Measurements from ENCODE around the gene SND1.

Gene SND1

GRCh38 chr7:128084896-128085608 is 433.1 kb downstream of the SND1 start:
- TF ChIP-seq EZH2phosphoT487 (IDR thresholded peaks at IDR 0.05; ENCODE audit: borderline replicate concordance, low read length), result no peak
- no peak for TF ChIP-seq CTCF (IDR thresholded peaks at IDR 0.05; ENCODE audit: low read depth, low read length, poor library complexity, severe bottlenecking)
- Histone ChIP-seq H3F3A (ENCODE audit: control insufficient read depth, insufficient read depth) (no peaks in the 10 kb centered on the region; the same call in 1 of the 2 replicates), H4K20me1 (ENCODE audit: control insufficient read depth, insufficient read depth, low read depth, low read length) (no peaks in the 10 kb centered on the region), H3K27ac (ENCODE audit: low read depth, low read length) (no peak overlapping the region), H3K9me3 (ENCODE audit: control insufficient read depth, insufficient read depth, low read length) (no peaks in the 10 kb centered on the region), H3K36me3 (ENCODE audit: control insufficient read depth, low read length) (peaks cover 66% of the 10 kb centered on the region), H3K4me1 (ENCODE audit: control insufficient read depth, low read length) (0 out of 2 replicates have a peak, but pooled peaks cover 3% of the 10 kb centered on the region), H3K27me3 (ENCODE audit: control insufficient read depth, low read length) (no peaks in the 10 kb centered on the region), H3K4me3 (ENCODE audit: low read length) (no peak overlapping the region), H3K79me2 (ENCODE audit: control insufficient read depth, low read length) (no peaks in the 10 kb centered on the region), H3K9me2 (replicated peaks; ENCODE audit: control insufficient read depth, low read length) (no peaks in the 10 kb centered on the region), H3K4me2 (ENCODE audit: low read length) (no peak overlapping the region)

- H3K27ac ChIP-seq (ENCODE audit: low read depth, low read length), result no peak overlapping the region
- peaks cover 62% of the 10 kb centered on the region for H3K36me3 ChIP-seq (ENCODE audit: control insufficient read depth, low read length)
- H3K9me2 ChIP-seq (replicated peaks; ENCODE audit: control insufficient read depth, low read length), result no peaks in the 10 kb centered on the region
- H4K20me1 ChIP-seq (ENCODE audit: control insufficient read depth, insufficient read depth, low read depth, low read length), result no peaks in the 10 kb centered on the region
- H3K4me1 ChIP-seq (ENCODE audit: control insufficient read depth, low read length), result peaks cover 9% of the 10 kb centered on the region
- H3F3A ChIP-seq (ENCODE audit: control insufficient read depth, insufficient read depth), result no peaks in the 10 kb centered on the region; the same call in 1 of the 2 replicates
- no peaks in the 10 kb centered on the region for H3K27me3 ChIP-seq (ENCODE audit: control insufficient read depth, low read length)
- no peak overlapping the region for H3K4me2 ChIP-seq (ENCODE audit: low read length)
- no peak overlapping the region for H3K4me3 ChIP-seq (ENCODE audit: low read length)
- TF ChIP-seq CTCF (IDR thresholded peaks at IDR 0.05; ENCODE audit: low read depth, low read length, poor library complexity, severe bottlenecking) (no peak), EZH2phosphoT487 (IDR thresholded peaks at IDR 0.05; ENCODE audit: borderline replicate concordance, low read length) (no peak)
- H3K9me3 ChIP-seq (ENCODE audit: control insufficient read depth, insufficient read depth, low read length), result no peaks in the 10 kb centered on the region
- no peaks in the 10 kb centered on the region for H3K79me2 ChIP-seq (ENCODE audit: control insufficient read depth, low read length)
Measured at GRCh38 chr7:128090492-128090891, 438.5 kb downstream of the SND1 start.

- Histone ChIP-seq H3F3A (ENCODE audit: control insufficient read depth, insufficient read depth) (no peaks in the 10 kb centered on the region; the same call in 1 of the 2 replicates), H3K9me3 (ENCODE audit: control insufficient read depth, insufficient read depth, low read length) (no peaks in the 10 kb centered on the region), H3K4me1 (ENCODE audit: control insufficient read depth, low read length) (peaks cover 16% of the 10 kb centered on the region), H3K79me2 (ENCODE audit: control insufficient read depth, low read length) (no peaks in the 10 kb centered on the region), H3K27me3 (ENCODE audit: control insufficient read depth, low read length) (no peaks in the 10 kb centered on the region), H3K4me3 (ENCODE audit: low read length) (no peak overlapping the region), H3K27ac (ENCODE audit: low read depth, low read length) (no peak overlapping the region), H3K4me2 (ENCODE audit: low read length) (no peak overlapping the region), H3K9me2 (replicated peaks; ENCODE audit: control insufficient read depth, low read length) (no peaks in the 10 kb centered on the region), H3K36me3 (ENCODE audit: control insufficient read depth, low read length) (peaks cover 62% of the 10 kb centered on the region), H4K20me1 (ENCODE audit: control insufficient read depth, insufficient read depth, low read depth, low read length) (no peaks in the 10 kb centered on the region)
- TF ChIP-seq EZH2phosphoT487 (IDR thresholded peaks at IDR 0.05; ENCODE audit: borderline replicate concordance, low read length) (no peak), CTCF (IDR thresholded peaks at IDR 0.05; ENCODE audit: low read depth, low read length, poor library complexity, severe bottlenecking) (no peak)
Measured at GRCh38 chr7:128091106-128091505, 439.1 kb downstream of the SND1 start.
